Fibroblast of lung (primary cell): ENCODE data around the gene EPO.

ENCODE experiments used
- CTCF ChIP-seq, 2 donors: IDR thresholded peaks in 1 of 2; conservative IDR thresholded peaks in 1 of 2; 1 replicate in 1 of 2; 2 replicates in 1 of 2; pipeline ENCODE4 v1.5.1; 2011 to 2012; ENCODE audit warnings: low read length in 2 of 2, control low read depth in 1 of 2, inconsistent platforms in 1 of 2, low read depth in 1 of 2, mild to moderate bottlenecking in 1 of 2
- EZH2 ChIP-seq: IDR thresholded peaks from 2 replicates; pipeline ENCODE4 v1.5.1; 2012; ENCODE audit warnings: low read length, control low read depth, mild to moderate bottlenecking; ENCODE audit errors: missing control alignments

GRCh38 chr7:100763556-100764140 lies 43.4 kb downstream of the EPO start:
- TF ChIP-seq CTCF (conservative IDR thresholded peaks at IDR 0.05 in 1 of 2, IDR thresholded peaks at IDR 0.05 in 1 of 2; ENCODE audit: low read depth in 1 of 2, low read length in 2 of 2): no peak
- TF ChIP-seq EZH2: no peak
